ENCODE data around the gene KRT3. TPM values are rescaled to one million over a fixed set of nuclear protein-coding genes. Genes with fewer than 3 reads are reported as not detected.

The KRT3 gene
- total and polyA plus RNA-seq, 10 of the 15 experiments (the other 5 are each of a cell fraction or from before 2014, with no cell fraction given) = not detected

- TF ChIP-seq POU2F2 (IDR thresholded peaks at IDR 0.05; ENCODE audit: borderline replicate concordance, low read depth, low read length) (no peak), ZNF274 (IDR thresholded peaks at IDR 0.05; ENCODE audit: insufficient read depth, insufficient read length) (no peak), EZH2 (IDR thresholded peaks at IDR 0.05; ENCODE audit: borderline replicate concordance, control insufficient read depth, low read depth, low read length) (no peak)
Observed at GRCh38 chr12:52835271-52836041, 39.5 kb upstream of the KRT3 start (continued).

DNA sequence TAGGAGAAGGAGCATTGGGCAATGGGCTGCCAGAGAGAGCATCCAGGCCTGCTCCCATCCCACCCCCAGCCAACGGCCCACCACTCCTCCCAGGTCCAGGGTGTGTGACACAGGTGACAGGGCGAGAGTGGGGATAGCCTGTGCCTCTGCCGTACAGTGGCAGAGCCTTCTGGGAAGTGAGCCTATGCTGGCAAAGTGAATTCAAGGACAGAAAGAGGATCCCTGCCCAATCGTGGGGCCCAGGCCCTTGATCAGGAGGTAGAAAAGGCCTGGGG, 38.7 kb upstream of the KRT3 start:
- no peaks in the 10 kb centered on the region for H3K4me1 ChIP-seq (ENCODE audit: control insufficient read depth, insufficient read depth, low read length)
- ChIA-PET RAD21 (ENCODE audit: unreplicated experiment) (no interaction called here), SMC1A (ENCODE audit: uncharacterized antibody, unreplicated experiment) (no interaction called here), CTCF (no interaction called here), POLR2A (no interaction called here)
- H3K36me3 ChIP-seq (ENCODE audit: control insufficient read depth in 2 of 2, insufficient read depth in 2 of 2, low read length in 1 of 2) = no peaks in the 10 kb centered on the region
- H2AFZ ChIP-seq (ENCODE audit: control insufficient read depth, low read depth, low read length) = no peak overlapping the region
- no peak overlapping the region for H3K4me2 ChIP-seq (ENCODE audit: control insufficient read depth, insufficient read depth)
- intact Hi-C loops (cut with micrococcal nuclease; ENCODE audit: unreplicated experiment) (no loop called here), in situ Hi-C loops (cut with MboI) (no loop called here)
- no peak for DNase-seq (ENCODE audit: low read depth, low spot score)
- TF ChIP-seq ZBTB40 (IDR thresholded peaks at IDR 0.05; ENCODE audit: borderline replicate concordance) = no peak
- no peak for TF ChIP-seq GABPA (IDR thresholded peaks at IDR 0.05; ENCODE audit: low read depth)
- TF ChIP-seq GATAD2B (conservative IDR thresholded peaks at IDR 0.05; ENCODE audit: low read depth) = no peak
- no peak for TF ChIP-seq MTA2 (IDR thresholded peaks at IDR 0.05; ENCODE audit: low read depth)
- no peak for TF ChIP-seq BRCA1 (IDR thresholded peaks at IDR 0.05; ENCODE audit: low read depth, low read length)
- TF ChIP-seq NBN (IDR thresholded peaks at IDR 0.05) = no peak
- no peak for TF ChIP-seq RB1 (IDR thresholded peaks at IDR 0.05; ENCODE audit: borderline replicate concordance)
- no peak for TF ChIP-seq MXI1 (IDR thresholded peaks at IDR 0.05; ENCODE audit: low read depth, low read length)
- TF ChIP-seq E4F1 (IDR thresholded peaks at IDR 0.05; ENCODE audit: borderline replicate concordance, partially characterized antibody) = no peak
- no peak for TF ChIP-seq ATF2 (IDR thresholded peaks at IDR 0.05; ENCODE audit: low read length)
- TF ChIP-seq EGR1 (IDR thresholded peaks at IDR 0.05; ENCODE audit: borderline replicate concordance in 1 of 2, low read depth in 2 of 2, low read length in 2 of 2) = no peak
- no peak for TF ChIP-seq BMI1 (IDR thresholded peaks at IDR 0.05; ENCODE audit: borderline replicate concordance)
- no peak for TF ChIP-seq SREBF2 (IDR thresholded peaks at IDR 0.05; ENCODE audit: low read length)
- no peak overlapping the region for H3K27ac ChIP-seq (ENCODE audit: control insufficient read depth, insufficient read depth)
- H4K20me1 ChIP-seq (ENCODE audit: control insufficient read depth, insufficient read depth) = no peaks in the 10 kb centered on the region
- no peaks in the 10 kb centered on the region for H3K79me2 ChIP-seq (ENCODE audit: control insufficient read depth, insufficient read depth, low read length)
- BruUV-seq (replicated peaks) = no TSS peak
- H3K27me3 ChIP-seq (replicated peaks in 1 of 2; ENCODE audit: control insufficient read depth in 2 of 2, insufficient read depth in 2 of 2, low read length in 1 of 2) = peaks cover 5 to 9% of the 10 kb centered on the region in 2 experiments; a peak in 3 of 4 replicates
- 25% methylated on average over 4 of the region's 4 CpGs for WGBS (ENCODE audit: insufficient coverage, insufficient replicate concordance, low lambda C conversion rate, missing lambda C conversion rate)
- no peak for ATAC-seq
- FAIRE-seq = no peak
- H3K9me3 ChIP-seq (replicated peaks; ENCODE audit: control insufficient read depth, insufficient read depth, low read length) = no peaks in the 10 kb centered on the region
- H3K4me3 ChIP-seq = no peak overlapping the region
- no peak overlapping the region for H3K9ac ChIP-seq (ENCODE audit: control insufficient read depth, insufficient read depth, low read length)

All from GM12878 (cell line).